ENCODE data around the gene ATP6V1D. TPM values are rescaled to one million over a fixed set of nuclear protein-coding genes. Genes with fewer than 3 reads are reported as not detected.

ATP6V1D gene
- total and polyA plus RNA-seq, 9 of the 15 experiments (the other 6 are each of a cell fraction or from before 2014, with no cell fraction given): 35.5 to 91.0 (median 50.0) TPM

- TF ChIP-seq, protein P1, sequence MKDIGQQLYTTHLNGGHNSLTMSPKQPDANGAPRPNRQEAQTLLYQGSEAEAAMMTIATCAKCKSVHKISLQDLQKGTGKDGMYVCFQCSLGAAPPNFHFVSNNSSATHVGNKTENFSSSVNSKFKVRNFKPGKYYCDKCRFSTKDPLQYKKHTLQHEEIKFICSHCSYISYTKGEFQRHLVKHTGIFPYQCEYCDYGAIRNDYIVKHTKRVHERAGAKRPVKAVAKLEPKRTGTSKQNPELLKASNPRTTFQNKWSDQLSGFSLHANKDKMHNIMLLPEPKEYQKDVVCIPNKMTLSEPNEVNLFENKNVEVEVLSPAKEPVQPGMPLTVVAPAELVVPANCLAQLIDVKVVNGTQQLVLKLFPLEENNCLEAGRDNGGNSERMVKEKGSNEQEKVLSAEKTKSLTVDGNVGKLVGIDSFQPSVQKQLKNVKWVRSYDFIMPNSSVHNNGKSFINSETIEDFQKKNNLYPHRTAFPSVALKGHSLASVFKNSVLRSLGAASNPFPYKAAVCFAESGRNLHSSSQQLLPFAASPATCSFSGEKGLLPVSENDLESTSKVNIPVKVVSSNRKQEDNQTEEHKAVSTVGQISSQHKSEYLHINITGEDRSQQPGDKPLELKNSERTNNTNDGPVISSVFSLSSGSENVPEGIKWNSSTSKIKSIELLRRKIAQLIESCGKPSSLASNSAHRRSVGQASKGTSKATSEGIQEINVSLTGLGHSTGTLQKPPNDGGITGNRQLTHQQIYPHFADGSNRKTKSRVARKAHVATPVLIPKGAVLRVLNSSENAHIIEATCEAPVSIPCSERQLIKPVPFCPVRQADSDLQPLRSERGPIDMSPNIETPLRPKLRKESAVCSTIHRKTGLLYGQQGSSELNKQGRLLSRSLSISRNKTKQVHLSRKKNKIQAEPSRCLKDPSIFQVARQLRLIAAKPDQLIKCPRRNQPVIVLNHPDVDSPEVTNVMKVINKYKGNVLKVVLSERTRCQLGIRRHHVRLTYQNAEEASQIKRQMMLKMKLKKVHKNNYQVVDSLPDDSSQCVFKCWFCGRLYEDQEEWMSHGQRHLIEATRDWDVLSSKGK (CRISPR knock-in tag; IDR thresholded peaks at IDR 0.05): no peak
- TF ChIP-seq CBX8 (IDR thresholded peaks at IDR 0.05; ENCODE audit: borderline replicate concordance, extremely low read depth, low read depth, low read length, poor library complexity, severe bottlenecking) (no peak), NFRKB (IDR thresholded peaks at IDR 0.05; ENCODE audit: low read depth) (no peak), CHAMP1 (IDR thresholded peaks at IDR 0.05) (no peak), ERF (CRISPR knock-in tag; IDR thresholded peaks at IDR 0.05) (no peak), E2F6 (IDR thresholded peaks at IDR 0.05; ENCODE audit: borderline replicate concordance in 1 of 2, extremely low read depth in 1 of 2, insufficient read depth in 1 of 2, insufficient read length in 1 of 2, low read depth in 1 of 2, low read length in 1 of 2, poor library complexity in 1 of 2, severe bottlenecking in 1 of 2) (no peak), NFE2L1 (tag; IDR thresholded peaks at IDR 0.05; ENCODE audit: borderline replicate concordance, low read depth) (no peak), NFIC (IDR thresholded peaks at IDR 0.05) (0 out of 2 replicates have a peak, but pooled peaks have one; percentile 12), RBM39 (optimal IDR thresholded peaks at IDR 0.05; ENCODE audit: low read depth, low read length) (no peak), ZNF263 (CRISPR knock-in tag; IDR thresholded peaks at IDR 0.05; ENCODE audit: borderline replicate concordance) (no peak), GTF2E2 (tag; IDR thresholded peaks at IDR 0.05) (no peak), SNAPC5 (CRISPR knock-in tag; IDR thresholded peaks at IDR 0.05) (no peak), TCF7 (IDR thresholded peaks at IDR 0.05; ENCODE audit: borderline replicate concordance) (no peak), SIRT6 (IDR thresholded peaks at IDR 0.05; ENCODE audit: low read depth, low read length) (no peak), ILF3 (IDR thresholded peaks at IDR 0.05; ENCODE audit: borderline replicate concordance) (no peak), NCOA4 (IDR thresholded peaks at IDR 0.05; ENCODE audit: partially characterized antibody) (no peak), SOX6 (IDR thresholded peaks at IDR 0.05) (no peak), KHSRP (IDR thresholded peaks at IDR 0.05) (no peak)
- TF ChIP-seq, protein P2, sequence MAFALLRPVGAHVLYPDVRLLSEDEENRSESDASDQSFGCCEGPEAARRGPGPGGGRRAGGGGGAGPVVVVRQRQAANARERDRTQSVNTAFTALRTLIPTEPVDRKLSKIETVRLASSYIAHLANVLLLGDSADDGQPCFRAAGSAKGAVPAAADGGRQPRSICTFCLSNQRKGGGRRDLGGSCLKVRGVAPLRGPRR (CRISPR knock-in tag; IDR thresholded peaks at IDR 0.05): no peak
- TF ChIP-seq, protein P3, sequence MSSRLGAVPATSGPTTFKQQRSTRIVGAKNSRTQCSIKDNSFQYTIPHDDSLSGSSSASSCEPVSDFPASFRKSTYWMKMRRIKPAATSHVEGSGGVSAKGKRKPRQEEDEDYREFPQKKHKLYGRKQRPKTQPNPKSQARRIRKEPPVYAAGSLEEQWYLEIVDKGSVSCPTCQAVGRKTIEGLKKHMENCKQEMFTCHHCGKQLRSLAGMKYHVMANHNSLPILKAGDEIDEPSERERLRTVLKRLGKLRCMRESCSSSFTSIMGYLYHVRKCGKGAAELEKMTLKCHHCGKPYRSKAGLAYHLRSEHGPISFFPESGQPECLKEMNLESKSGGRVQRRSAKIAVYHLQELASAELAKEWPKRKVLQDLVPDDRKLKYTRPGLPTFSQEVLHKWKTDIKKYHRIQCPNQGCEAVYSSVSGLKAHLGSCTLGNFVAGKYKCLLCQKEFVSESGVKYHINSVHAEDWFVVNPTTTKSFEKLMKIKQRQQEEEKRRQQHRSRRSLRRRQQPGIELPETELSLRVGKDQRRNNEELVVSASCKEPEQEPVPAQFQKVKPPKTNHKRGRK (tag; IDR thresholded peaks at IDR 0.05): no peak
These were observed 31.7 kb upstream of the ATP6V1D start (continued) for GRCh38 chr14:67391268-67391667.

All from K562 (cell line).